HG03558 (cell line): ENCODE results near the gene PLCD4.
A peak's percentile ranks its signal among the peaks of the same experiment; 100 is the strongest.

Experiments used
- ATAC-seq: cut with Tn5 transposase; IDR thresholded peaks from one replicate; pipeline ENCODE4 v1.9.1; 2021; ENCODE audit warnings: moderate number of reproducible peaks; ENCODE audit not compliant: unreplicated experiment; ENCODE audit errors: extremely low read depth

The PLCD4 gene

GRCh38 chr2:218618102-218618860, 10.6 kb downstream of the PLCD4 start:
- ATAC-seq = no peak

GRCh38 chr2:218621007-218621406, 13.3 kb downstream of the PLCD4 start:
- ATAC-seq = no peak

GRCh38 chr2:218622606-218623365, 15.1 kb downstream of the PLCD4 start:
- ATAC-seq = no peak

- ATAC-seq = no peak
Observed at GRCh38 chr2:218623366-218623705, 15.6 kb downstream of the PLCD4 start.

GRCh38 chr2:218626369-218626768, 18.7 kb downstream of the PLCD4 start:
- ATAC-seq = no peak

GRCh38 chr2:218627939-218628338, 20.2 kb downstream of the PLCD4 start:
- no peak for ATAC-seq

GRCh38 chr2:218631837-218632236, 24.1 kb downstream of the PLCD4 start:
- no peak for ATAC-seq

GRCh38 chr2:218635719-218636118, 28.0 kb downstream of the PLCD4 start:
- ATAC-seq = no peak

GRCh38 chr2:218638372-218638771, 30.7 kb downstream of the PLCD4 start:
- ATAC-seq = no peak

- no peak for ATAC-seq
Observed at GRCh38 chr2:218642121-218642656, 34.5 kb downstream of the PLCD4 start.

GRCh38 chr2:218642786-218643185, 35.1 kb downstream of the PLCD4 start:
- ATAC-seq = no peak

- ATAC-seq = no peak
Observed at GRCh38 chr2:218643751-218644310, 36.1 kb downstream of the PLCD4 start.

GRCh38 chr2:218644721-218645120, 37.0 kb downstream of the PLCD4 start:
- no peak for ATAC-seq

GRCh38 chr2:218645126-218645525, 37.4 kb downstream of the PLCD4 start:
- ATAC-seq = no peak

- ATAC-seq = no peak
Observed at GRCh38 chr2:218648088-218648786, 40.5 kb downstream of the PLCD4 start.

- ATAC-seq = no peak
Observed at GRCh38 chr2:218648787-218649100, 41.0 kb downstream of the PLCD4 start.

- ATAC-seq = no peak
Observed at GRCh38 chr2:218655751-218656150, 48.1 kb downstream of the PLCD4 start.

- ATAC-seq = no peak
Observed at GRCh38 chr2:218658671-218659257, 51.1 kb downstream of the PLCD4 start.

GRCh38 chr2:218659258-218659987, 51.7 kb downstream of the PLCD4 start, which contains the start of the genes BCS1L and ZNF142:
TSS of gene BCS1L (plus strand) at chr2:218659683. CDS start at chr2:218660988, 1,305 bp downstream.
TSS of gene ZNF142 (minus strand) at chr2:218659623. CDS start at chr2:218656429, 3,194 bp downstream.
- ATAC-seq = peak; percentile 48

- ATAC-seq = no peak
Observed at GRCh38 chr2:218659988-218660358, 52.3 kb downstream of the PLCD4 start.
